Neural cell (in vitro differentiated cells): Measurements from ENCODE around the gene RRN3. TPM values are rescaled to one million over a fixed set of nuclear protein-coding genes. Genes with fewer than 3 reads are reported as not detected.

Source experiments
- H2AFZ ChIP-seq: fragments of 200-600, 300-800 bp; sonication (generic), shearing (Covaris generic); 2 replicates; pipeline ENCODE4 v1.6.0; 2014; ENCODE audit warnings: low read depth, mild to moderate bottlenecking, antibody characterized with exemption, low read length, moderate library complexity
- H3F3A ChIP-seq: fragments of 200-600 bp; shearing (Covaris generic); 2 replicates; pipeline ENCODE4 v1.6.1; 2016; ENCODE audit warnings: mild to moderate bottlenecking, moderate library complexity, mixed read lengths, antibody characterized with exemption, low read length; ENCODE audit not compliant: insufficient read depth, poor library complexity, severe bottlenecking
- H3K27ac ChIP-seq: fragments of 200-600, 300-800 bp; sonication (generic), shearing (Covaris generic); 2 replicates; pipeline ENCODE4 v1.5.1; 2014; ENCODE audit warnings: mild to moderate bottlenecking, low read length, moderate library complexity
- H3K27me3 ChIP-seq: fragments of 300-800, 200-600 bp; sonication (generic), shearing (Covaris generic); 2 replicates; pipeline ENCODE4 v1.6.0; 2014; ENCODE audit warnings: mild to moderate bottlenecking, low read depth, low read length, moderate library complexity; ENCODE audit not compliant: insufficient read depth
- H3K36me3 ChIP-seq: fragments of 300-800, 200-600 bp; sonication (generic), shearing (Covaris generic); 2 replicates; pipeline ENCODE4 v1.5.1; 2014; ENCODE audit warnings: mild to moderate bottlenecking, antibody characterized with exemption, low read length, moderate library complexity; ENCODE audit not compliant: insufficient read depth
- H3K4me2 ChIP-seq: fragments of 300-800, 200-600 bp; sonication (generic), shearing (Covaris generic); 2 replicates; pipeline ENCODE4 v1.6.0; 2014; ENCODE audit warnings: mild to moderate bottlenecking, low read length
- H3K4me3 ChIP-seq: fragments of 300-800, 200-600 bp; sonication (generic), shearing (Covaris generic); 2 replicates; pipeline ENCODE4 v1.5.1; 2014; ENCODE audit warnings: mild to moderate bottlenecking, low read length, moderate library complexity
- H3K79me2 ChIP-seq: fragments of 200-600 bp; shearing (Covaris generic); replicated peaks from 2 replicates; pipeline ENCODE4 v1.6.0; 2014; ENCODE audit warnings: mild to moderate bottlenecking, low read length, moderate library complexity; ENCODE audit not compliant: insufficient read depth
- H3K9ac ChIP-seq: fragments of 300-800, 200-600 bp; sonication (generic), shearing (Covaris generic); 2 replicates; pipeline ENCODE4 v1.6.1; 2016; ENCODE audit warnings: mild to moderate bottlenecking, low read length, mixed read lengths
- H3K9me2 ChIP-seq: fragments of 200-600 bp; shearing (Covaris generic); 2 replicates; pipeline ENCODE4 v1.6.1; 2016; ENCODE audit warnings: mild to moderate bottlenecking, low read length, mixed read lengths; ENCODE audit not compliant: insufficient read depth
- H3K9me3 ChIP-seq: fragments of 200-600, 300-800 bp; sonication (generic), shearing (Covaris generic); 2 replicates; pipeline ENCODE4 v1.6.1; 2016; ENCODE audit warnings: mild to moderate bottlenecking, mixed run types, low read length, moderate library complexity, mixed read lengths
- H4K20me1 ChIP-seq: fragments of 200-600 bp; shearing (Covaris generic); 2 replicates; pipeline ENCODE4 v1.6.1; 2016; ENCODE audit warnings: mild to moderate bottlenecking, mixed run types; ENCODE audit not compliant: insufficient read depth
- EP300 ChIP-seq: fragments of 450-650 bp; conservative IDR thresholded peaks from 2 replicates; pipeline ENCODE4 v1.6.1; 2014; ENCODE audit warnings: antibody characterized with exemption, mild to moderate bottlenecking, moderate library complexity; ENCODE audit not compliant: poor library complexity, severe bottlenecking
- EZH2 ChIP-seq: fragments of 200-600, 300-800 bp; shearing (Covaris generic), sonication (generic); IDR thresholded peaks from 2 replicates; pipeline ENCODE4 v1.6.1; 2014; ENCODE audit warnings: antibody characterized with exemption, low read length, borderline replicate concordance, mild to moderate bottlenecking; ENCODE audit not compliant: insufficient read depth, poor library complexity, severe bottlenecking
- MXI1 ChIP-seq: fragments of 450-650 bp; conservative IDR thresholded peaks from 2 replicates; pipeline ENCODE4 v1.6.1; 2014; ENCODE audit warnings: antibody characterized with exemption, mild to moderate bottlenecking; ENCODE audit not compliant: poor library complexity, severe bottlenecking
- POLR2AphosphoS5 ChIP-seq: IDR thresholded peaks from 2 replicates; pipeline ENCODE4 v1.6.1; 2012
- RAD21 ChIP-seq: fragments of 450-650 bp; conservative IDR thresholded peaks from 2 replicates; pipeline ENCODE4 v1.6.1; 2014; ENCODE audit warnings: antibody characterized with exemption, mild to moderate bottlenecking, moderate library complexity
- SMC3 ChIP-seq: fragments of 450-650 bp; conservative IDR thresholded peaks from 2 replicates; pipeline ENCODE4 v1.6.1; 2014; ENCODE audit warnings: antibody characterized with exemption, mild to moderate bottlenecking, moderate library complexity; ENCODE audit not compliant: poor library complexity
- TAF1 ChIP-seq: IDR thresholded peaks from 2 replicates; pipeline ENCODE4 v1.6.1; 2012; ENCODE audit warnings: low read depth
- polyA plus RNA-seq: library from polyadenylated mRNA; depleted of rRNA; stranded (reverse); fragments of >200 nt; gene quantifications from 2 replicates; pipeline ENCODE4 v1.2.3, GENCODE V29; 2014
- TF ChIP-seq, protein P1 (sequence below): fragments of 450-650 bp; IDR thresholded peaks from 2 replicates; pipeline ENCODE4 v1.5.1; 2014; ENCODE audit warnings: antibody characterized with exemption, mild to moderate bottlenecking, moderate library complexity; ENCODE audit not compliant: poor library complexity, severe bottlenecking
- TF ChIP-seq, protein P2 (sequence below): IDR thresholded peaks from 2 replicates; pipeline ENCODE4 v1.6.1; 2012; ENCODE audit warnings: borderline replicate concordance

Gene RRN3
- polyA plus RNA-seq, 1 donor from 2014 or later: 95.4 TPM

- Histone ChIP-seq H3K4me3 (no peak overlapping the region), H3K9me3 (no peaks in the 10 kb centered on the region), H3F3A (no peaks in the 10 kb centered on the region), H3K9ac (no peak overlapping the region), H3K9me2 (no peaks in the 10 kb centered on the region), H3K79me2 (no peaks in the 10 kb centered on the region), H3K36me3 (peaks cover 5% of the 10 kb centered on the region), H3K27ac (no peak overlapping the region), H2AFZ (no peak overlapping the region), H3K4me2 (no peak overlapping the region), H4K20me1 (no peaks in the 10 kb centered on the region), H3K27me3 (no peaks in the 10 kb centered on the region)
- TF ChIP-seq EP300 (no peak), POLR2AphosphoS5 (no peak)
- TF ChIP-seq, protein P1, sequence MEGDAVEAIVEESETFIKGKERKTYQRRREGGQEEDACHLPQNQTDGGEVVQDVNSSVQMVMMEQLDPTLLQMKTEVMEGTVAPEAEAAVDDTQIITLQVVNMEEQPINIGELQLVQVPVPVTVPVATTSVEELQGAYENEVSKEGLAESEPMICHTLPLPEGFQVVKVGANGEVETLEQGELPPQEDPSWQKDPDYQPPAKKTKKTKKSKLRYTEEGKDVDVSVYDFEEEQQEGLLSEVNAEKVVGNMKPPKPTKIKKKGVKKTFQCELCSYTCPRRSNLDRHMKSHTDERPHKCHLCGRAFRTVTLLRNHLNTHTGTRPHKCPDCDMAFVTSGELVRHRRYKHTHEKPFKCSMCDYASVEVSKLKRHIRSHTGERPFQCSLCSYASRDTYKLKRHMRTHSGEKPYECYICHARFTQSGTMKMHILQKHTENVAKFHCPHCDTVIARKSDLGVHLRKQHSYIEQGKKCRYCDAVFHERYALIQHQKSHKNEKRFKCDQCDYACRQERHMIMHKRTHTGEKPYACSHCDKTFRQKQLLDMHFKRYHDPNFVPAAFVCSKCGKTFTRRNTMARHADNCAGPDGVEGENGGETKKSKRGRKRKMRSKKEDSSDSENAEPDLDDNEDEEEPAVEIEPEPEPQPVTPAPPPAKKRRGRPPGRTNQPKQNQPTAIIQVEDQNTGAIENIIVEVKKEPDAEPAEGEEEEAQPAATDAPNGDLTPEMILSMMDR: no peak
- TF ChIP-seq, protein P2, sequence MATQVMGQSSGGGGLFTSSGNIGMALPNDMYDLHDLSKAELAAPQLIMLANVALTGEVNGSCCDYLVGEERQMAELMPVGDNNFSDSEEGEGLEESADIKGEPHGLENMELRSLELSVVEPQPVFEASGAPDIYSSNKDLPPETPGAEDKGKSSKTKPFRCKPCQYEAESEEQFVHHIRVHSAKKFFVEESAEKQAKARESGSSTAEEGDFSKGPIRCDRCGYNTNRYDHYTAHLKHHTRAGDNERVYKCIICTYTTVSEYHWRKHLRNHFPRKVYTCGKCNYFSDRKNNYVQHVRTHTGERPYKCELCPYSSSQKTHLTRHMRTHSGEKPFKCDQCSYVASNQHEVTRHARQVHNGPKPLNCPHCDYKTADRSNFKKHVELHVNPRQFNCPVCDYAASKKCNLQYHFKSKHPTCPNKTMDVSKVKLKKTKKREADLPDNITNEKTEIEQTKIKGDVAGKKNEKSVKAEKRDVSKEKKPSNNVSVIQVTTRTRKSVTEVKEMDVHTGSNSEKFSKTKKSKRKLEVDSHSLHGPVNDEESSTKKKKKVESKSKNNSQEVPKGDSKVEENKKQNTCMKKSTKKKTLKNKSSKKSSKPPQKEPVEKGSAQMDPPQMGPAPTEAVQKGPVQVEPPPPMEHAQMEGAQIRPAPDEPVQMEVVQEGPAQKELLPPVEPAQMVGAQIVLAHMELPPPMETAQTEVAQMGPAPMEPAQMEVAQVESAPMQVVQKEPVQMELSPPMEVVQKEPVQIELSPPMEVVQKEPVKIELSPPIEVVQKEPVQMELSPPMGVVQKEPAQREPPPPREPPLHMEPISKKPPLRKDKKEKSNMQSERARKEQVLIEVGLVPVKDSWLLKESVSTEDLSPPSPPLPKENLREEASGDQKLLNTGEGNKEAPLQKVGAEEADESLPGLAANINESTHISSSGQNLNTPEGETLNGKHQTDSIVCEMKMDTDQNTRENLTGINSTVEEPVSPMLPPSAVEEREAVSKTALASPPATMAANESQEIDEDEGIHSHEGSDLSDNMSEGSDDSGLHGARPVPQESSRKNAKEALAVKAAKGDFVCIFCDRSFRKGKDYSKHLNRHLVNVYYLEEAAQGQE: no peak
Measured at GRCh38 chr16:15041271-15042004, 52.6 kb downstream of the RRN3 start.

DNA sequence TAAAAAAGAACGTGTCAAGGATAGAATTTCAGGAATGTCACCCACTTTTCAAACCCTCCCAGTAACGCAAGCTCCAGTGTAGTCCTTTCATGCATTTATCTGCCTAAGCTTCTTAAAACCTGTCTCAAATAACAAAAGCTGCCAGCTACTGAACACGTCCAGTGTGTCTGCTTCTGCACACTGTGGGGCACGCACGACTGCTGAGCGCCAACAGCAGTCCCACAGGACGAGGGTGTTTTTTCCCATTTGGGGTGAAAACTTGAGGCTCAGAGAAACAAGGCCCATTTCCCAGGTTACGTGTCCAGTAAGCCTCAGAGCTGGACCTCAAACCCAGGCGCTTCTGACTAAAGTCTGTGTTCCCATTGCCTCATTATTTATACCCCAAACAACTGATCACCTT lies 55.4 kb downstream of the RRN3 start:
- H3K27me3 ChIP-seq: no peaks in the 10 kb centered on the region
- H3K79me2 ChIP-seq: no peaks in the 10 kb centered on the region
- no peaks in the 10 kb centered on the region for H3F3A ChIP-seq
- H3K4me3 ChIP-seq: no peak overlapping the region
- no peaks in the 10 kb centered on the region for H3K9me3 ChIP-seq
- peaks cover 5% of the 10 kb centered on the region for H3K36me3 ChIP-seq
- H3K27ac ChIP-seq: no peak overlapping the region
- no peak for TF ChIP-seq RAD21
- TF ChIP-seq, protein P2: no peak
- TF ChIP-seq, protein P1: no peak
- TF ChIP-seq EP300: no peak
- TF ChIP-seq MXI1: no peak
- TF ChIP-seq TAF1: no peak
- no peak for TF ChIP-seq POLR2AphosphoS5
- no peak for TF ChIP-seq EZH2
- no peak for TF ChIP-seq SMC3
- no peak overlapping the region for H2AFZ ChIP-seq
- no peaks in the 10 kb centered on the region for H3K9me2 ChIP-seq
- H4K20me1 ChIP-seq: no peaks in the 10 kb centered on the region
- H3K9ac ChIP-seq: no peak overlapping the region
- H3K4me2 ChIP-seq: no peak overlapping the region
